Fibroblast of the aortic adventitia (primary cell): ENCODE measurements around the gene TBCK. TPM values are rescaled to one million over a fixed set of nuclear protein-coding genes. Genes with fewer than 3 reads are reported as not detected.

Source experiments
- DNase-seq: peaks from one replicate; pipeline ENCODE4 v3.0.0-alpha.2; 2010; ENCODE audit warnings: low read depth
- H3K4me3 ChIP-seq: 2 replicates; pipeline ENCODE4 v1.5.1; 2011; ENCODE audit warnings: low read depth, mild to moderate bottlenecking, control low read depth, low read length, moderate library complexity
- total RNA-seq: library from RNA; depleted of rRNA; stranded (reverse); fragments of >200 nt; gene quantifications from 2 replicates; pipeline ENCODE4 v1.2.3, GENCODE V29; 2012; ENCODE audit warnings: low replicate concordance
- TF ChIP-seq, protein P1 (sequence below): IDR thresholded peaks from 2 replicates; pipeline ENCODE4 v1.5.1; 2011; ENCODE audit warnings: mild to moderate bottlenecking, low read length, control low read depth, inconsistent platforms; ENCODE audit not compliant: insufficient read depth

Gene TBCK
- total RNA-seq, 1 donor = 59.7 TPM

- no peak overlapping the region for H3K4me3 ChIP-seq
- TF ChIP-seq, protein P1, sequence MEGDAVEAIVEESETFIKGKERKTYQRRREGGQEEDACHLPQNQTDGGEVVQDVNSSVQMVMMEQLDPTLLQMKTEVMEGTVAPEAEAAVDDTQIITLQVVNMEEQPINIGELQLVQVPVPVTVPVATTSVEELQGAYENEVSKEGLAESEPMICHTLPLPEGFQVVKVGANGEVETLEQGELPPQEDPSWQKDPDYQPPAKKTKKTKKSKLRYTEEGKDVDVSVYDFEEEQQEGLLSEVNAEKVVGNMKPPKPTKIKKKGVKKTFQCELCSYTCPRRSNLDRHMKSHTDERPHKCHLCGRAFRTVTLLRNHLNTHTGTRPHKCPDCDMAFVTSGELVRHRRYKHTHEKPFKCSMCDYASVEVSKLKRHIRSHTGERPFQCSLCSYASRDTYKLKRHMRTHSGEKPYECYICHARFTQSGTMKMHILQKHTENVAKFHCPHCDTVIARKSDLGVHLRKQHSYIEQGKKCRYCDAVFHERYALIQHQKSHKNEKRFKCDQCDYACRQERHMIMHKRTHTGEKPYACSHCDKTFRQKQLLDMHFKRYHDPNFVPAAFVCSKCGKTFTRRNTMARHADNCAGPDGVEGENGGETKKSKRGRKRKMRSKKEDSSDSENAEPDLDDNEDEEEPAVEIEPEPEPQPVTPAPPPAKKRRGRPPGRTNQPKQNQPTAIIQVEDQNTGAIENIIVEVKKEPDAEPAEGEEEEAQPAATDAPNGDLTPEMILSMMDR = no peak
- no peak for DNase-seq
Measured at GRCh38 chr4:106017975-106018374, 298.0 kb downstream of the TBCK start.

DNA sequence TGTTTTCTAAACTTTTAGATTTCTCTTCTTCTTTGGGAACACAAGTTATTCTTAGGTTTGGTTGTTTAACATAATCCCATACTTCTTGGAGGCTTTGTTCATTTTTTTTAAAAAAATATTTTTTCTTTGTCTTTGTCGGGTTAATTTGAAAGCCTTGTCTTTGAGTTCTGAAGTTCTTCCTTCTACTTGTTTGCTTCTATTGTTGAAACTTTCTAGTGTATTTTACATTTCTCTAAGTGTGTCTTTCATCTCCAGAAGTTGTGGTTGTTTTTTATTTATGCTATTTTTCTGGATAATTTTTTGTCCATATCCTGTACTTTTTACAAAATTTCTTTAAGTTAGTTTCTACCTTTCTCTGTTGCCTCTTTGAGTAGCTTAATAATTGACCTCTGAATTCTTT lies 304.6 kb downstream of the TBCK start:
- no peak overlapping the region for H3K4me3 ChIP-seq
- TF ChIP-seq, protein P1 = no peak
- no peak for DNase-seq

DNA sequence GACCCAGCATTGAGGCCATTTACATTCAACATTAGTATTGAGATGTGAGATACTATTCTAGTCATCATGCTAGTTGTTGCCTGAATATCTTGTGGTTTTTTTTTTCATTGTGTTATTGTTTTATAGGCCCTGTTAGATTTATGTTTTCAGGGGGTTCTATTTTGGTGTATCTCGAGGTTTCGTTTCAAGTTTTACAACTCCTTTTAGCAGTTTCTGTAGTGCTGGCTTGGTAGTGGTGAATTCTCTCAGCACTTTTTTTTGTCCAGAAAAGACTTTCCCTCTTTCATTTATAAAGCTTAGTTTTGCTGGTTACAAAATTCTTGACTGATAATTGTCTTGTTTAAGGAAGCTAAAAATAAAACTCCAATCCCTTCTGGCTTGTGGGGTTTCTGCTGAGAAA lies 305.2 kb downstream of the TBCK start:
- TF ChIP-seq, protein P1 = no peak
- no peak overlapping the region for H3K4me3 ChIP-seq
- DNase-seq = no peak

DNA sequence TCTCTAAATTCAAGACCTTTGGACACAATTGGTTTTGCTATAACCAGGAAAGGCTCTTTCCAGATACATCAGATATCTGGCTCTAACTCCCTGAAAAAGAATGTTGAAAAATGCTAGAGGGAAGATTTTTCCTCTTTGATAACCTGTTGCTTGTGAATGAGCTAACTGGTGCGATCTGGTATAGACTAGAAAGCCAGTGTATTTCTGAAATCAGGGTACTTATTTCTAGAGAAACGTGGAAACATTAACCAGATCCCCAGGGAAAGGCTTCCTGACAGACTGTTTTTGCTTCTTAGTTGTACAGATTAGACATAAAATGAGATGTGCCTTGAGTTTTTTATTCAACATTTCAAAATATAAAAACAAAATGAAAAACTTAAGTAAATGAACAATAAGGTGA lies 313.0 kb downstream of the TBCK start:
- no peak for DNase-seq
- H3K4me3 ChIP-seq = no peak overlapping the region
- TF ChIP-seq, protein P1 = no peak

DNA sequence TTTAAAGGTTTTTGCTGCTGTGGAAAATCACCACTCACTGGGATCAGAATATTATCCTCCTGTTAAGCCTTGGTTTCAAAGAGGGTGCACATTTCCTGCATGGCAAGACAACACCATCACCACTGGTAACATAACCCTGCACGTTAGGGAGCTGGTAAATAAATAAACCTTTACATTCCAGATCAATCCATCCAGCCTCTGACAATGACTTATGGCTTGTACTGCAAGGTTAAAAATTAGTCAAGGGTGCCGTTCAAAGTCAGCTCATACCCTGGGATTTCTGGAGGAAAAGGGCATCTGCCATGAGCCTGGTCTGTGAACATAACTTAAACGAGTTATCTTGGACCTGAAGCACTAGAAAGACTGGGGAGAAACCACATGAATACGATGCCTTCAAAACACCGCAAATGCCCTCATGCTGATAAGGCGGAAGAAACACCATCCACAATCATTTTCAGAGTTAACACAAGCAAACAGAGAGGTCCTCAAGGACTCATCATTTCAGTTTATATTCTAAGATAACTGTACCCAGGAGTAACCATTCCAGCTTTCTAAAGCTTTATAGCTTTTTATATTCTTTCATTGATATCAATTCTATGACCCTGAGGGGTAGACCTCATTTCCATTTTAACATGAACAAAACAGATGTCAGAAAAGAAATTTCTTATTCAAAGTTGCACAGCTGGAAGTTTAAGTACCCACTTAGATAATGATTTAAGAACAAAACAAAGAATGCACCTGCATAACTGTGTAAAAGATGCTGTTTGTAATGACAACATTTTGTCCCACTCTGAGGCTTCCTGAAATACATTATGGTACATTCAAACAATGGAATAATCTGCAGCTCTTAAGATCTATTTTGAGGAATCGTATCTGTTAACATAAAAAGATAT lies 317.6 kb downstream of the TBCK start:
- TF ChIP-seq, protein P1 = no peak
- H3K4me3 ChIP-seq = no peak overlapping the region
- no peak for DNase-seq

GRCh38 chr4:105996845-105997244 lies 319.2 kb downstream of the TBCK start:
- TF ChIP-seq, protein P1 = no peak
- no peak overlapping the region for H3K4me3 ChIP-seq
- no peak for DNase-seq
